ENCODE data around the gene JMJD1C.

GRCh38 chr10:63416376-63416775 is 49.4 kb downstream of the JMJD1C start:
- TF ChIP-seq CTCF (IDR thresholded peaks at IDR 0.05) (no peak), EZH2phosphoT487 (IDR thresholded peaks at IDR 0.05) (no peak)
